ENCODE data around the gene RBFOX1.

Gene RBFOX1

DNA sequence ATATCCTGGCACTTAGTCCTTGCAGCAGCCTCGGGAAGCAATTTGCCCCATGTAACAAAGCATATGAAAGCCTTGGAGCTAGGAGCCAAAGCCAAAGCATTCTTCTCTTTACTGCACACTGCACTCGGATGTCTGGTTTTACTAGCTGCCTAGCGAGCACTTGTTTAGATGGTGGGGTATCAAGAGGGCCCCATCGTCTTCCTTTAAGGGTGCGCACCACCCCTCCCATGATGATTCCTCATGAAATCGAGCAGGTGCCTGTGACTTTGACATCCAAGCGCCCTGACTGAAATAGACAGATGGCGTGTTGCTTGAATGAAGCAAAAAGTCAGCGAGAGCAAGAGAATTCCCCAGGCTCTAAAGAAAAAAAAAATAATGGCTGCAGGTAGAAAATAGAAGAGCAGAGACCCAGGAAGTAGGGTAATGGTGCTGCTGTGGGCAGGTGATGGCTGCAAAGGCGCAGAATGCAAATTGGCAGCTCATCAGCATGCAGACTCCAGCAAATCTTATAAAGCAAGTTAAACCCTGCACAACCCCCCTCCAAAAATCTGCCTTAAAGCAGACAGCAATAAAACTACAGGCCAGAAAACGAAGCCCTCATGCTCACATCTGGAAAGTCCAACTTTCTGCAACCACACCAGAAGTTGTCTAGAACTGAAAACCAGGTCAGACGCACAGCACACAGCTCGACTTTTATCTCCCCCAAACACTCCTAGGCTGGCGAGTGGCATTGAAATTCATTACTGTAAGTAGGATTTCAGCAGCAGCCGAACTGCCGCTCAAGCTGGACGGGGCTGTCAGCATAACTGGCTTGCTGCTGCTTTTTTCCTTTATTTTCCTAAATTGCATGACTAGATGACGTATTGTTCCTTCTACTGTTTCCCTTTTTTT is 384.3 kb downstream of the RBFOX1 start:
- no peak for DNase-seq

- DNase-seq: no peak
These were observed 390.1 kb downstream of the RBFOX1 start for GRCh38 chr16:7722761-7723160.

GRCh38 chr16:7731141-7731540 is 398.5 kb downstream of the RBFOX1 start:
- DNase-seq: no peak

- DNase-seq: no peak
These were observed 403.6 kb downstream of the RBFOX1 start for GRCh38 chr16:7736138-7736665.

GRCh38 chr16:7742626-7743025 is 410.0 kb downstream of the RBFOX1 start:
- DNase-seq: no peak

DNA sequence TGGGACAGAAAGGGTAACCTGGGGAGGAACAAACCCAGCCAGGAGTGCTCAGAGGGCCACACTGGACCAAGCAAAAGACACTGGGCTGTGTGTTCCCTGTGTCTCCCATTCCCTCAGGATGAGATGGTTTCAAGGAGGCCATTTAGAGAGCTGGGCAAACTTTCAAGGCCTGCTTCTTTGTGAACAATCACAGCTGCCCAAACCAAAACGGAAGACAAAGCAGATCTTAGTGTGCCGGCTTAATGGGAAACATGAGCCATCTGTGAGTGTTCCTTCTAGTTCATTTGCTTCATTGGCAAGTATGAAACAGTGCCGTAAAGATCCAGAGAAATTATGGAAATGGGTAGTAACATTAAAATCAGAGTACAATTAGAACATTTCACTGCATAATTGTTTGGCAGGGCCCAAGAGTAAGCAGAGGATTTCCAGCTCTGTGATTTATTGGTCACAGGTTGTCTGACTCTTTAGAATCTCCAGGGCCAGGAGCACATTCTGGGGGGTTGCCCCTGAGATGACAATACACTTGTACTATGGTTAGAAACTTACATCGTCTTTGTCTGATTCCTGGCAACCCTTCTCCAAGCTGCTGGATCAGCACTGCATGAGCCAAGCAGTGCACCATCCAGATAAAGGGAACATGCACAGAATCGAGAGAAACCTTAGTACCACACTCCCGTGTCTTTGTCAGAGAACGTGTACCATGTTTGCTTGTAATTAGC is 412.1 kb downstream of the RBFOX1 start:
- DNase-seq: no peak

- no peak for DNase-seq
These were observed 412.6 kb downstream of the RBFOX1 start for GRCh38 chr16:7745276-7745675.

DNA sequence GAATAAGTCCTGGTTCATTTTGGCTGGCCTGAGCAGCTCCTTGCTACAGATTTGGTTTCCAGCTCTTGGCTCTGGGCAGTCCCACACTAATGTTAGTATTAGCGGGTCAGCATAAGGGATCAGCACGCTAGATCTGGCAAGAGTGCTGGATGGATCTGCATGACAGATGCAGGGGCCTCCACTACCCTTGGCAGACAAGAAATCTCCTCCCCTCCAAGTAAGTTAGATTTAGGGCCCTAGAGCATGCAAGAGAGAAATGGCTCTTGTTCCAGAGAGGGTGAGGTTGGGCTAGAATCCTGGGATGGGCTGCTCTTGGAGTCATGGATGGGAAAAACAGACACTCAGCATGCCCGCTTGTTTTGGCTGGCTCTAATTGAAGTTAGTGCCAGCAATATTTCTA is 414.3 kb downstream of the RBFOX1 start:
- DNase-seq: no peak

- DNase-seq: no peak
These were observed 415.9 kb downstream of the RBFOX1 start for GRCh38 chr16:7748522-7748921.

DNA sequence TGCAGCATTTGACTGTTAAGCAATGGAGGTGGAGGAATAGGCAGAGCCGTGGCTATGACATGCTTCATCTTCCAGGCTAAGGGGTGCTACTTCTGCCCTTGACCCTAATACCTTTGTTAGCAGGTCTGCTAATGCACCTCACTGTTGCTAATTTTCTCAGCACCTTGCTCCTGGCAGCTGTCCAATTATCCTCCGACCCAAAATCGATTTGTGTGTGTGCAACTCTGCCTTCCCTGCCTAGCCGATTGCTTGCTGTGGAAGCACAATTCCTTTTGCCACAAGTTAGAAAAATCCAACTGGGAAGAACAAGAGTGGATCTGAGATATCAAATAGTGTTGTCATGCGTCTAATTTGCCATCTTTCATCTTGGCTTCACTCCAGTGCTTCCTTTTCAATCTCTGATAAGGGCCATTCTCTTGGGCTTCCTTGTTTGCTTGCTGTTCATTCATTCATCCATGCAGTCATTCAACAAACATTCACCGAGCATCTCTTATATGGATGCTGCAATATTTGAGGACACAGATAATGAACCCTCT is 422.8 kb downstream of the RBFOX1 start:
- DNase-seq: no peak
